Memory B cell (primary cell): ENCODE data around the gene OR6V1.

Experiments
- ATAC-seq: fragments of 150-1000 bp; cut with Tn5 transposase; 2 replicates; pipeline ENCODE4 v1.10.0; 2021; ENCODE audit warnings: low read depth, mild to moderate bottlenecking, moderate library complexity
- DNase-seq, 2 donors: peaks; one replicate each; pipeline ENCODE4 v3.0.0; 2022; ENCODE audit warnings: low spot score in 2 of 2
- H3K27ac Mint-ChIP-seq: one replicate; pipeline ENCODE4 v1.8.0; 2022; ENCODE audit warnings: mild to moderate bottlenecking, moderate library complexity, mixed read lengths
- H3K27me3 Mint-ChIP-seq: one replicate; pipeline ENCODE4 v1.8.0; 2022; ENCODE audit warnings: mixed read lengths
- H3K36me3 Mint-ChIP-seq: one replicate; pipeline ENCODE4 v1.8.0; 2022; ENCODE audit warnings: mild to moderate bottlenecking, mixed read lengths
- H3K4me1 Mint-ChIP-seq: one replicate; pipeline ENCODE4 v1.8.0; 2022; ENCODE audit warnings: mixed read lengths
- H3K4me3 Mint-ChIP-seq: one replicate; pipeline ENCODE4 v1.8.0; 2022; ENCODE audit warnings: mild to moderate bottlenecking, moderate library complexity, mixed read lengths
- H3K9me3 Mint-ChIP-seq: one replicate; pipeline ENCODE4 v1.8.0; 2022; ENCODE audit warnings: mixed read lengths

OR6V1 gene

GRCh38 chr7:143025371-143025770 is 26.8 kb upstream of the OR6V1 start:
- ATAC-seq (no peak), DNase-seq (no peak)
- H3K36me3 Mint-ChIP-seq, result no peaks in the 10 kb centered on the region
- H3K9me3 Mint-ChIP-seq, result no peaks in the 10 kb centered on the region
- no peak overlapping the region for H3K4me3 Mint-ChIP-seq
- no peaks in the 10 kb centered on the region for H3K4me1 Mint-ChIP-seq
- peaks cover 3% of the 10 kb centered on the region for H3K27me3 Mint-ChIP-seq
- H3K27ac Mint-ChIP-seq, result no peak overlapping the region

GRCh38 chr7:143027032-143027431 is 25.1 kb upstream of the OR6V1 start, which contains the start of gene OR9A2:
TSS of gene OR9A2 (minus strand) at chr7:143027132. CDS start at chr7:143027132, 0 bp downstream.
- ATAC-seq (no peak), DNase-seq (no peak)
- peaks cover 3% of the 10 kb centered on the region for H3K4me1 Mint-ChIP-seq
- no peak within 1 kb of the TSS for H3K4me3 Mint-ChIP-seq
- H3K36me3 Mint-ChIP-seq, result no peaks in the 10 kb centered on the region
- no peak within 1 kb of the TSS for H3K27ac Mint-ChIP-seq
- peaks cover 3% of the 10 kb centered on the region for H3K27me3 Mint-ChIP-seq
- H3K9me3 Mint-ChIP-seq, result no peaks in the 10 kb centered on the region

- Mint-ChIP-seq H3K4me3 (no peak overlapping the region), H3K9me3 (no peaks in the 10 kb centered on the region), H3K27ac (no peak overlapping the region), H3K4me1 (peaks cover 3% of the 10 kb centered on the region), H3K36me3 (no peaks in the 10 kb centered on the region), H3K27me3 (peaks cover 3% of the 10 kb centered on the region)
- no peak for DNase-seq
- no peak for ATAC-seq
These were observed 24.5 kb upstream of the OR6V1 start for GRCh38 chr7:143027683-143028082.

- ATAC-seq, result no peak
These were observed 13.5 kb upstream of the OR6V1 start for GRCh38 chr7:143038635-143039034.

GRCh38 chr7:143040209-143040715 is 11.9 kb upstream of the OR6V1 start:
- ATAC-seq (no peak), DNase-seq (no peak)
- Mint-ChIP-seq H3K4me3 (no peak overlapping the region), H3K36me3 (no peaks in the 10 kb centered on the region), H3K9me3 (peaks cover 3% of the 10 kb centered on the region), H3K27me3 (no peaks in the 10 kb centered on the region), H3K27ac (no peak overlapping the region), H3K4me1 (peaks cover 10% of the 10 kb centered on the region)

More at GRCh38 chr7:143038635-143039034, 13.5 kb upstream of the OR6V1 start:
- Mint-ChIP-seq H3K4me1 (peaks cover 10% of the 10 kb centered on the region), H3K4me3 (no peak overlapping the region), H3K27ac (no peak overlapping the region), H3K9me3 (peaks cover 12% of the 10 kb centered on the region), H3K36me3 (peaks cover 8% of the 10 kb centered on the region), H3K27me3 (no peaks in the 10 kb centered on the region)
- no peak for DNase-seq

GRCh38 chr7:143041346-143041745 is 10.8 kb upstream of the OR6V1 start:
- Mint-ChIP-seq H3K36me3 (no peaks in the 10 kb centered on the region), H3K4me1 (peaks cover 15% of the 10 kb centered on the region), H3K27me3 (no peaks in the 10 kb centered on the region), H3K4me3 (no peak overlapping the region), H3K27ac (no peak overlapping the region), H3K9me3 (no peaks in the 10 kb centered on the region)
- ATAC-seq (no peak), DNase-seq (no peak)

GRCh38 chr7:143042159-143042789 is 9.9 kb upstream of the OR6V1 start:
- Mint-ChIP-seq H3K4me1 (peaks cover 24% of the 10 kb centered on the region), H3K27ac (no peak overlapping the region), H3K4me3 (no peak overlapping the region), H3K9me3 (no peaks in the 10 kb centered on the region), H3K27me3 (no peaks in the 10 kb centered on the region), H3K36me3 (no peaks in the 10 kb centered on the region)
- DNase-seq, result no peak
- no peak for ATAC-seq

GRCh38 chr7:143042790-143043271 is 9.3 kb upstream of the OR6V1 start:
- H3K36me3 Mint-ChIP-seq, result no peaks in the 10 kb centered on the region
- no peak for DNase-seq
- no peaks in the 10 kb centered on the region for H3K27me3 Mint-ChIP-seq
- no peak for ATAC-seq
- H3K27ac Mint-ChIP-seq, result no peak overlapping the region
- H3K4me1 Mint-ChIP-seq, result peaks cover 26% of the 10 kb centered on the region
- no peak overlapping the region for H3K4me3 Mint-ChIP-seq
- no peaks in the 10 kb centered on the region for H3K9me3 Mint-ChIP-seq

GRCh38 chr7:143043391-143043790 is 8.8 kb upstream of the OR6V1 start:
- DNase-seq (no peak), ATAC-seq (no peak)
- H3K36me3 Mint-ChIP-seq, result no peaks in the 10 kb centered on the region
- no peak overlapping the region for H3K27ac Mint-ChIP-seq
- no peaks in the 10 kb centered on the region for H3K27me3 Mint-ChIP-seq
- H3K4me3 Mint-ChIP-seq, result no peak overlapping the region
- peaks cover 29% of the 10 kb centered on the region for H3K4me1 Mint-ChIP-seq
- no peaks in the 10 kb centered on the region for H3K9me3 Mint-ChIP-seq

GRCh38 chr7:143046426-143046851 is 5.7 kb upstream of the OR6V1 start:
- Mint-ChIP-seq H3K27ac (no peak overlapping the region), H3K4me3 (no peak overlapping the region), H3K9me3 (no peaks in the 10 kb centered on the region), H3K27me3 (no peaks in the 10 kb centered on the region), H3K36me3 (no peaks in the 10 kb centered on the region), H3K4me1 (peaks cover 32% of the 10 kb centered on the region)
- ATAC-seq (no peak), DNase-seq (no peak)

- no peak for ATAC-seq
- peaks cover 35% of the 10 kb centered on the region for H3K4me1 Mint-ChIP-seq
- H3K36me3 Mint-ChIP-seq, result no peaks in the 10 kb centered on the region
- H3K9me3 Mint-ChIP-seq, result no peaks in the 10 kb centered on the region
- no peak for DNase-seq
- no peak overlapping the region for H3K4me3 Mint-ChIP-seq
- H3K27ac Mint-ChIP-seq, result no peak overlapping the region
- no peaks in the 10 kb centered on the region for H3K27me3 Mint-ChIP-seq
These were observed 4.8 kb upstream of the OR6V1 start for GRCh38 chr7:143047326-143047725.

GRCh38 chr7:143048827-143049226 is 3.3 kb upstream of the OR6V1 start:
- Mint-ChIP-seq H3K4me1 (peaks cover 34% of the 10 kb centered on the region), H3K36me3 (no peaks in the 10 kb centered on the region), H3K9me3 (no peaks in the 10 kb centered on the region), H3K4me3 (no peak overlapping the region), H3K27me3 (no peaks in the 10 kb centered on the region), H3K27ac (no peak overlapping the region)
- DNase-seq (no peak), ATAC-seq (no peak)

- H3K9me3 Mint-ChIP-seq, result no peaks in the 10 kb centered on the region
- H3K36me3 Mint-ChIP-seq, result no peaks in the 10 kb centered on the region
- no peak overlapping the region for H3K4me3 Mint-ChIP-seq
- H3K4me1 Mint-ChIP-seq, result peaks cover 34% of the 10 kb centered on the region
- no peak overlapping the region for H3K27ac Mint-ChIP-seq
- DNase-seq (no peak), ATAC-seq (peak; percentile 45)
- H3K27me3 Mint-ChIP-seq, result no peaks in the 10 kb centered on the region
These were observed 2.8 kb upstream of the OR6V1 start for GRCh38 chr7:143049362-143049761.

- Mint-ChIP-seq H3K27me3 (no peaks in the 10 kb centered on the region), H3K4me1 (peaks cover 31% of the 10 kb centered on the region), H3K27ac (no peak overlapping the region), H3K36me3 (no peaks in the 10 kb centered on the region), H3K4me3 (no peak overlapping the region), H3K9me3 (no peaks in the 10 kb centered on the region)
- DNase-seq (no peak), ATAC-seq (no peak)
These were observed 1.2 kb upstream of the OR6V1 start for GRCh38 chr7:143050931-143051330.

GRCh38 chr7:143054621-143055020 is 2.5 kb downstream of the OR6V1 start:
- Mint-ChIP-seq H3K36me3 (no peaks in the 10 kb centered on the region), H3K4me3 (no peak overlapping the region), H3K9me3 (no peaks in the 10 kb centered on the region), H3K4me1 (peaks cover 11% of the 10 kb centered on the region), H3K27ac (no peak overlapping the region), H3K27me3 (no peaks in the 10 kb centered on the region)
- no peak for ATAC-seq
- no peak for DNase-seq
